GM10248 (cell line): ENCODE measurements around the gene PDE4D.

Experiments
- CTCF ChIA-PET: fragments of 300-600 bp; sonication (Branson Sonifier 250); formaldehyde crosslinking; extraction: SDS; loops from one replicate; lab custom pipeline; 2021; ENCODE audit warnings: antibody characterized with exemption; lab: Yijun Ruan, JAX
- POLR2A ChIA-PET: fragments of 350-650 bp; sonication (Branson Sonifier 250); formaldehyde crosslinking; extraction: SDS; loops from one replicate; lab custom pipeline; 2020; ENCODE audit warnings: antibody characterized with exemption; lab: Yijun Ruan, JAX
- DNase-seq: peaks from one replicate; pipeline ENCODE4 v3.0.0; 2012; ENCODE audit errors: extremely low spot score
- CTCF ChIP-seq: IDR thresholded peaks from 2 replicates; pipeline ENCODE4 v1.5.1; 2012; ENCODE audit warnings: mild to moderate bottlenecking, low read depth; ENCODE audit errors: extremely low read depth, missing control alignments, control extremely low read depth

PDE4D gene

GRCh38 chr5:59652449-59652848, 241.1 kb downstream of the PDE4D start:
- DNase-seq: no peak
- CTCF ChIA-PET: interaction anchor here (0.7 to 2.0 kb wide), 5 partner anchors 8 to 271 kb away, joined by 3 to 6 read pairs (median 3); no protein-coding TSS in a partner anchor
- TF ChIP-seq CTCF: no peak
- POLR2A ChIA-PET: no interaction called here

- no peak for DNase-seq
- no peak for TF ChIP-seq CTCF
- ChIA-PET POLR2A (no interaction called here), CTCF (no interaction called here)
Observed at GRCh38 chr5:59648949-59649921, 244.3 kb downstream of the PDE4D start.

- ChIA-PET CTCF (no interaction called here), POLR2A (no interaction called here)
- no peak for DNase-seq
- no peak for TF ChIP-seq CTCF
Observed at GRCh38 chr5:59648038-59648831, 245.3 kb downstream of the PDE4D start.

GRCh38 chr5:59645380-59645779, 248.1 kb downstream of the PDE4D start:
- DNase-seq: no peak
- POLR2A ChIA-PET: no interaction called here
- CTCF ChIA-PET: interaction anchor here (1.3 kb wide), 1 partner anchor 19 kb away, joined by 3 read pairs; no protein-coding TSS in a partner anchor
- no peak for TF ChIP-seq CTCF

GRCh38 chr5:59640411-59640810, 253.1 kb downstream of the PDE4D start:
- ChIA-PET POLR2A (no interaction called here), CTCF (interaction anchor here (1.2 kb wide), 1 partner anchor 20 kb away, joined by 4 read pairs; no protein-coding TSS in a partner anchor)
- no peak for DNase-seq
- no peak for TF ChIP-seq CTCF
